Measurements from ENCODE around the gene TRIM17. TPM values are rescaled to one million over a fixed set of nuclear protein-coding genes. Genes with fewer than 3 reads are reported as not detected.

The TRIM17 gene
- polyA plus RNA-seq, 3 donors, result not detected

GRCh38 chr1:228405200-228405978 is 11.3 kb downstream of the TRIM17 start:
- Histone ChIP-seq H3K27ac (ENCODE audit: low read depth in 1 of 2, low read length in 2 of 2) (peak overlapping the region in 1 of 2 donors; percentile 89), H2AFZ (ENCODE audit: insufficient read depth, low read depth, low read length, poor library complexity, severe bottlenecking) (no peak overlapping the region), H3K79me2 (ENCODE audit: insufficient read depth, low read length) (peaks cover 78% of the 10 kb centered on the region), H3K4me2 (replicated peaks; ENCODE audit: extremely low read depth, low read length, poor library complexity, severe bottlenecking) (peak overlapping the region; percentile 85), H3K27me3 (ENCODE audit: control insufficient read depth in 2 of 2, insufficient read depth in 2 of 2, low read length in 2 of 2) (no peaks in the 10 kb centered on the region), H4K20me1 (ENCODE audit: insufficient read depth, low read length) (peaks cover 55% of the 10 kb centered on the region), H3K4me3 (replicated peaks in 1 of 3; ENCODE audit: low read depth in 2 of 3, low read length in 3 of 3) (peak overlapping the region; percentile 58 to 95 (median 75)), H3K36me3 (replicated peaks in 1 of 2; ENCODE audit: control insufficient read depth in 1 of 2, insufficient read depth in 2 of 2, low read length in 2 of 2) (peaks cover 20 to 35% of the 10 kb centered on the region in 2 donors), H3K9ac (ENCODE audit: insufficient read depth, low read length, poor library complexity, severe bottlenecking) (peak overlapping the region; percentile 94), H3K9me3 (replicated peaks in 1 of 2; ENCODE audit: control insufficient read depth in 1 of 2, insufficient read depth in 1 of 2, low read length in 2 of 2) (no peaks in the 10 kb centered on the region), H3K4me1 (ENCODE audit: control insufficient read depth in 1 of 2, insufficient read depth in 2 of 2, low read length in 2 of 2) (peaks cover 31 to 43% of the 10 kb centered on the region in 2 donors)
- intact Hi-C loops (cut with micrococcal nuclease), result loop anchor here (5.0 to 10.0 kb wide), 4 partner anchors 47 to 271 kb away; partner anchors contain the start of gene RNF187 (in 1 of the 2)
- TF ChIP-seq CTCF (IDR thresholded peaks at IDR 0.05), result no peak
- Mint-ChIP-seq H3K4me1 (peaks cover 66% of the 10 kb centered on the region), H3K27me3 (ENCODE audit: low read depth in 3 of 3) (peaks cover 0 to 2% (median 0%) of the 10 kb centered on the region in 3 donors), H3K4me3 (peak overlapping the region; percentile 89 to 93), H3K9me3 (peaks cover 0 to 2% (median 0%) of the 10 kb centered on the region in 7 donors), H3K27ac (peak overlapping the region; percentile 45 to 93 (median 77)), H3K36me3 (peaks cover 40 to 45% of the 10 kb centered on the region in 2 donors)
- WGBS (ENCODE audit: insufficient coverage), result 42% methylated on average over 7 of the region's 11 CpGs
- DNase-seq, result no peak

DNA sequence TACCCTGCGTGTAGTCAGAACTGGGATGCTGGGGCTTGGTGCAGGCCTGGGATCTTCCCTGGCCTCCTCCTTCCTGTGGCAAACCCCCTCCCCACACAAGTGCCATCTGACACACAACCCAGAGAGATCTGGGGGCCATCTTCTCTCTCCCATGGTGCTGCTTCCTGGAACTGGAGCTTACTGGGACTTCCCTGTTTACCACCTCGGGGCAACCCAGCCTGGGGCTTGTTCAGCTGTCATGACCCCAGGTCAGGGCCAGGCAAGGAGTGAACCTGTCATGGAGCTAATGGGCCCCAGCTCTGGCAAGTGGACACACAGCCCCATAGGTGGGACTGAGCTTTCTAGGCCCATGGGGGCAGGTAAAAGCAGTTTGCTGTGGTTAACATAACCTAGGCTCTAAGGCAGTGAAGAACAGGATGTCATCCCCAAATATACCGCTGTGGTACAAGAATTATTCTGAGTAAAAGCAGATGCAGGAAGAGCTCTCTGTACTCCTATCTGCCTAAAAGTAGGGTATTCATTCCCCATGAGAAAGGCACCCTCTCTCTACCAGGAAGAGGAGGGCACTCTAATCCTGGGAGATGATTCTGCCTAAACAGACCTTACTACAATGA is 12.4 kb downstream of the TRIM17 start:
- Mint-ChIP-seq H3K4me1 (peaks cover 58% of the 10 kb centered on the region), H3K9me3 (peaks cover 0 to 2% (median 0%) of the 10 kb centered on the region in 7 donors), H3K4me3 (peak overlapping the region; percentile 11 to 17), H3K36me3 (peaks cover 44 to 51% of the 10 kb centered on the region in 2 donors), H3K27me3 (ENCODE audit: low read depth in 3 of 3) (peaks cover 0 to 2% (median 0%) of the 10 kb centered on the region in 3 donors), H3K27ac (peak overlapping the region in 6 of 7 donors; percentile 30 to 75 (median 50))
- DNase-seq, result peak in 1 of 3 donors; percentile 32
- no peaks in the 10 kb centered on the region for H3K9me3 ChIP-seq (replicated peaks in 1 of 2; ENCODE audit: control insufficient read depth in 1 of 2, insufficient read depth in 1 of 2, low read length in 2 of 2)
- 72% methylated on average over 3 of the region's 3 CpGs for WGBS (ENCODE audit: insufficient coverage)
- no peak overlapping the region for H2AFZ ChIP-seq (ENCODE audit: insufficient read depth, low read depth, low read length, poor library complexity, severe bottlenecking)
- H3K4me1 ChIP-seq (ENCODE audit: control insufficient read depth in 1 of 2, insufficient read depth in 2 of 2, low read length in 2 of 2), result peaks cover 31 to 43% of the 10 kb centered on the region in 2 donors
- intact Hi-C loops (cut with micrococcal nuclease), result loop anchor here (10.0 kb wide), 2 partner anchors 189 to 269 kb away; no protein-coding TSS in a partner anchor
- H3K27ac ChIP-seq (ENCODE audit: low read depth in 1 of 2, low read length in 2 of 2), result peak overlapping the region in 1 of 2 donors; percentile 37
- peaks cover 27 to 43% of the 10 kb centered on the region in 2 donors for H3K36me3 ChIP-seq (replicated peaks in 1 of 2; ENCODE audit: control insufficient read depth in 1 of 2, insufficient read depth in 2 of 2, low read length in 2 of 2)
- peaks cover 83% of the 10 kb centered on the region for H3K79me2 ChIP-seq (ENCODE audit: insufficient read depth, low read length)
- peak overlapping the region; percentile 34 for H3K9ac ChIP-seq (ENCODE audit: insufficient read depth, low read length, poor library complexity, severe bottlenecking)
- H3K27me3 ChIP-seq (ENCODE audit: control insufficient read depth in 2 of 2, insufficient read depth in 2 of 2, low read length in 2 of 2), result no peaks in the 10 kb centered on the region
- peak overlapping the region in 1 of 3 experiments; percentile 95 for H3K4me3 ChIP-seq (replicated peaks in 1 of 3; ENCODE audit: low read depth in 2 of 3, low read length in 3 of 3)
- H4K20me1 ChIP-seq (ENCODE audit: insufficient read depth, low read length), result peaks cover 66% of the 10 kb centered on the region
- no peak for TF ChIP-seq CTCF (IDR thresholded peaks at IDR 0.05)
- peak overlapping the region; percentile 17 for H3K4me2 ChIP-seq (replicated peaks; ENCODE audit: extremely low read depth, low read length, poor library complexity, severe bottlenecking)
